Mesenteric fat pad (tissue), 1 donor: ENCODE data around the gene AGTRAP. TPM values are rescaled to one million over a fixed set of nuclear protein-coding genes. Genes with fewer than 3 reads are reported as not detected.

Experiments used
- DNase-seq: peaks from one replicate; pipeline ENCODE4 v3.0.0-alpha.2; 2020; ENCODE audit warnings: low spot score
- total RNA-seq: library from RNA; stranded (reverse); fragmentation: NEBNext Ultra II Directional; extraction: Animal tissue kit (Norgen Biotek cat#: 25700); gene quantifications from one replicate; pipeline ENCODE4 v1.2.1, GENCODE V29; 2021
- donor health status: DM: yes; HTN: yes; CAD: no.

AGTRAP gene
- total RNA-seq, 1 donor from 2014 or later, result 39.8 TPM

DNA sequence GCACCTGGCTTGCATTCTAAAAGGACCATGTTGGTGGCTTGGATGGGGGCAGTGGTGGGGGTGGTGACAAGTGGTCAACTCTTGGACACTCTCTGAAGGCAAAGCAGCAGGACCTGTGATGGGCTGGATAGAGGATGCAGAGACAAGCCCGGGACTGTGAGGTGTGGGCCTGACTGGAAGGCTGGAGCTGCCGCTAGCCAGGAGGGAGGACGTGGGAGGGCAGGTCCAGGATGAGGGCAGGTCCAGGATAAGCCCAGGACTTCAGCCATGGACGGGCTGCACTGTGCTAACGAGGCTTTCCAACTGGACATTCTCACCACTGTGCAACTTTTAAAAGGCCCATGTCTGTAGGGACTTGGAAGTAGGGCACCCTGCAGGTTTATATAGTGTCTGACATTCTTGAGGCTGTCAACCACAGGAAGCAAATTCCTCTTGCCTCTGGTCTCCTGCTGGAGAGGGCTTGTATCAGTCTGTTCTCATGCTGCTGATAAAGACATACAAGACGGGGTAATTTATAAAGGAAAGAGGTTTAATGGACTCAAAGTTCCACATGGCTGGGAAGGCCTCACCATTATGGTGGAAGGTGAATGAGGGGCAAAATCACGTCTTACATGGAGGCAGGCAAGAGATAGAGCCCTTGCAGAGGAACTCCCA, 17.7 kb downstream of the AGTRAP start:
- no peak for DNase-seq

DNA sequence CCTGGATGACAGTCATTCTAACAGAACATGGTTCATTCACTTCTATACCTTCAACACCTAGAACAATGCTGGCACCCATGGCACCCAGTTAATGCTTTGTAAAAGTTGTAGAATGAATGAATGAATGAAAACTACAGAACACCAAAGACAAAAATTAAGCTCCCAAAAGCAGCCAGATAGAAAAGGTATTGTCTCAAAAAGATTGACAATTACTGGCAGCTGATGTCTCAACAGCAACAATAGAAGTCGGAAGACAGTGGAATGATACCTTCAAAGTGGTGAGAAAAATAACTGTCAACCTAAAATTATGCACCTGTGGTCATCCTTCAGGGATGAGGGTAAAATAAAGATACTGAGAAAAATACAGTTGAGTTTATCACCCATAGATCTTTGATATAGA, 21.1 kb downstream of the AGTRAP start:
- DNase-seq, result no peak

GRCh38 chr1:11759791-11760190, 23.9 kb downstream of the AGTRAP start:
- no peak for DNase-seq

DNA sequence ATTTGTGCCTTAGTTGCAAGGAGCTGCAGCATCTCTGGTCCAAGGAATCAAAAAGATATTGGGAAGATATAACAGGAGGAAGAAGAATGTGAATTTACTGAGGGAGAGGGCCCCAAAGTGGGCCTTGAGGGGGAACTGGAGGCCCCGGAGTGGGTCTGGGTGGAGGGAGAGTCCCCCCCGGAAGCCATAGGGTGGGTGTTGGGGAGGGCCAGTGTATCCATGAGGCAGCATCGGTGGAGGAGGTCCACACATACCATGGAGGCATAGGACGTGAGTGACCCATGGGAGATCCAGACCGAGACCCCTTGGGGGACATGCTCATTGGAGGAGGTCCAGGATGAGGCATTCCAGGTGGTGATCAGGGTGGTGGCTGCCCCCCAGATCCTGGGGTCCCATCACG, 25.3 kb downstream of the AGTRAP start:
- DNase-seq, result no peak

DNA sequence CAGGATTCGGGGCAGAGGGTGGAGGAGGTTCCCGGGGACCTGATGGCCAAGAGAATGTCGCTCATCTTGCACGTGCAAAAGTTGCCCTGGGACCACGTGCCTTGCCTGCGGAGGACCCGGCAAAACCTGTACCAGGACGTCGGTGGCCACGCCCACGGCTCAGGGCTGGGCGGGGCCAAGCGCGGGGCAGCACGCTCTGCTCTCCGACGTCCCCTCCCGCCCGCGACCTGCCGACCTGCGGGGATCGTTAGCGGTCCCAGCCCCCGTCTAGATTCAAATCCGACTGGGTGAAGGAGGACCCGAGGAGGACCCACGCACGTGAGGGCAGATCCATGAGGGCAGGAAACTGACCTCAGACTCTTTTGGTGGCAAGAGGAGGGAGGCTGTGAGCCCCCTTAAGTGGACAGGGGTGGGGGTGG, 26.1 kb downstream of the AGTRAP start, which contains the start of gene C1orf167:
TSS of gene C1orf167 (plus strand) at position 206 of the 419 bp plus-strand sequence. CDS start 2,208 bp downstream, outside the sequence.
- no peak for DNase-seq

DNA sequence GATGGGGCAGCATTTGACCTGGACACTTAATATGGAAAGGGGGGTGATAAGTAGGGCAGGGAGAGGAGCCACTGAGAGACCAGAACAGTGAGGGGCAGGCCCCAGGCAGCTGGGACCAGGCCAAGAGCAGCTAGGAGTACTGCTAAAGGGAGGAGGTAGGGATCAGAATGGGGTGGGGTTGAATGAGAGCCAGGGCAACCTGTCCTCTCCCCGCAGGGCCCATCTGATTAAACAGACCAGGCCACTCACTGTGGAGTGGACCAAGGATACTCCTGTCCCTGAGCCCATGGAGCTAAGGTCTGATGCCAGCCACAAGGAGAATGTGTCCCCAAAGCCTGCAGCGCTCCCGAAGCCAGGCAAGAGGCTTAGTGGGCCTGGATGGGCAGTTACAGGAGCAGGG, 28.2 kb downstream of the AGTRAP start:
- no peak for DNase-seq

- no peak for DNase-seq
These were observed 28.6 kb downstream of the AGTRAP start for GRCh38 chr1:11764519-11764918.

- no peak for DNase-seq
These were observed 29.9 kb downstream of the AGTRAP start for GRCh38 chr1:11765661-11766428.

GRCh38 chr1:11766429-11766776, 30.5 kb downstream of the AGTRAP start:
- no peak for DNase-seq

DNA sequence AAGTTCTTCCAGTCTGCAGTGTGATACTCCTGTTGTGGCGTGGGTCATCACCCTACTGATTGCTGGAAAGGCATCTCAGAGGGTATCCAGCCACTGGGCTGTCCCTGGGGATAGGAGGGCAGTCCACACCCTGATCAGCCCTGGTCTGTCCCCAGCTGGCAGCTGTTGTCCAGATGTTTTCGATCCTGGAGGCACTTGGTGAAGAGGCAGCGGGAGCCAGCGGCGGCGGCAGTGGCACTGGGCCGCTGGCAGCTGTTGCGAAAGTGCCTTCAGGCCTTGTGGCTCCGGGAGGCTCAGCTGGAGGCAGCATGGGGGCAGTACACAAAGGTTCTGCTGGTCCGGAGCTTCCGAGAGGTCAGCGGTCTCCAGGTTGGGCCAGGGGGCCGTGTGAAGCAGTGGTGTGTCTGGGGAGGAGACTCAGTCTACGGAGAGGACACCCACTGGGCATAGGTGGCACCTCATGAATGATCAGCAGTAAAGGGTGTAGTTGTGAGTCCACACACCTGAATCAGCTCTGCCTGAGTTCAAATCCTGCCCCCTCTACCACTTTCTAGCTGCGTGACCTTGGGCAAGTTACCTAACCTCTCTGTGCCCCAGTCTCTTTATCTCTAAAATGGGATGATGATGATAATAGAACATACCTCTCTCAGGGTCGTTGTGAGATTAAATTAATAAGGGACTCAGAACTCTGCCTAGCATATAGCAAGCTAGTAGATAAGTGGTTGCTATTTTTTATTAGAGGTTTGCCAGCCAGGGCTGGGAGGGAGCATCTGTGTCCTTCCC, 32.2 kb downstream of the AGTRAP start:
- DNase-seq, result no peak

DNA sequence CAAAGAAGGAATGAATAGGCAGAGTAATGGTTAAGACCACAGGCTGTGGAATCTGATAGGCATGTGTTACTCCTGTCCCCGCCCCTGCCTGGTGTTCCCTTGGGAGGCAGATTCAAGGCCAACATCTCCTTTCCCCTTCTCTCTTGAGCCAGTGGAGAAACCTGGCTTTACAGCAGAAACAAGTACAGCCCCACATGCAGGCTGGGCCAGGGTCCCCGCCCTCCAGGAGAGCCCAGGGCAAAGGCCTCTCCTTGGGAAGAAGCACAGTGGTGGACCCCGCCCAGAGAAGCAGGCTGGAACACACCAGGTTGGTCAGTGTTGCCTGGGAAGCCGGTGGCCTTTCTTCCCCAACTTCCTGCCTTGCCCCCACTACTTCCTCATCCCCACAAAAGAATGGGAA, 32.9 kb downstream of the AGTRAP start:
- no peak for DNase-seq

DNA sequence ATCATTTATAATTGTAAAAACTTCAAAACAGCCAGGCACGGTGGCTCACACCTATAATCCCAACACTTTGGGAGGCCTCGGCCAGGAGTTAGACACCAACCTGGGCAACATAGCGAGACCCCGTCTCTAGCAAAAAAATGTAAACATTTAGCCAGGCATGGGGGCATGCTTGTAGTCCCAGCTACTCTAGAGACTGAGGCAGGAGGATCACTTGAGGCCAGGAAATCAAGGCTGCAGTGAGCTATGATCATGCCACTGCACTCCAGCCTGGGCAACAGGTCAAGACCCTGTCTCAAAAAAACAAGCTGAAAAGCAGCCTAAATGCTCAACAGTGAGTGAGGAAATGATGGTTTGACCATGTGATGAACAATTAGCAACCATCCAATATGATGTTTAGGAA, 33.3 kb downstream of the AGTRAP start:
- no peak for DNase-seq

DNA sequence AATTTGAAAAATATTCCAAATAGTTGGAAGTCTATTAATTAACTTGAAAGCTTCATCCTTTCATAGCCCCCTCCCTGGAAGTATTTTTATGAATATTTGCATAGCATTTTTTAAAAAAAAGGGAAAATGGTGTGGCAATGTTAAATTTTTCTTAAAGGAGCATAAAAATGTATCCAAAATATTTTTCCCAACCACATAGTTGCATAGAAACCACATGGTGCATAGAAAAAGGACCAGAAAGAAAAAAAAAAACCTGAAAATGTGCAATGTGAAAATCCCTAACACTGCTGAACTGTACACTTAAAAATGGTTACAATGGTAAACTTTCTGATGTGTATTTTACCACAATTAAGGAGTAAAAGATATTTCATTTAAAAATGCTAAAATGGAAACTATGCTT, 34.1 kb downstream of the AGTRAP start:
- DNase-seq, result no peak

- DNase-seq, result no peak
These were observed 35.6 kb downstream of the AGTRAP start for GRCh38 chr1:11771481-11772043.

- DNase-seq, result no peak
These were observed 36.5 kb downstream of the AGTRAP start for GRCh38 chr1:11772458-11772857.

DNA sequence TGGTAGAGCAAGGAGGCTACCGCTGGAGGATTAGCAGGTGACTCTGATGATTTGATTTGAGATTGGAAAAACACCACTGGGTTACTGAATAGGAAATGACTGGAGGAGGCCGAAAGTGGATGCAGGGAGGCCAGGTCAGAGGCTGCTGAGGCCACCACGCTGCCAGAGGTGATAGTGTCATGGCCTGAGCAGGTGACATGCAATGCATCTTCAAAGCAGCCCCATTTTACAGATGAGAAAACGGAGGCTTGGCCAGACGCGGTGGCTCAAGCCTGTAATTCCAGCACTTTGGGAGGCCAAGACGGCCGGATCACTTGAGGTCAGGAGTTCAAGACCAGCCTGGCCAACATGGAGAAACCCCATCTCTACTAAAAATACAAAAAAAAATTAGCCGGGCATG, 38.8 kb downstream of the AGTRAP start:
- no peak for DNase-seq

DNA sequence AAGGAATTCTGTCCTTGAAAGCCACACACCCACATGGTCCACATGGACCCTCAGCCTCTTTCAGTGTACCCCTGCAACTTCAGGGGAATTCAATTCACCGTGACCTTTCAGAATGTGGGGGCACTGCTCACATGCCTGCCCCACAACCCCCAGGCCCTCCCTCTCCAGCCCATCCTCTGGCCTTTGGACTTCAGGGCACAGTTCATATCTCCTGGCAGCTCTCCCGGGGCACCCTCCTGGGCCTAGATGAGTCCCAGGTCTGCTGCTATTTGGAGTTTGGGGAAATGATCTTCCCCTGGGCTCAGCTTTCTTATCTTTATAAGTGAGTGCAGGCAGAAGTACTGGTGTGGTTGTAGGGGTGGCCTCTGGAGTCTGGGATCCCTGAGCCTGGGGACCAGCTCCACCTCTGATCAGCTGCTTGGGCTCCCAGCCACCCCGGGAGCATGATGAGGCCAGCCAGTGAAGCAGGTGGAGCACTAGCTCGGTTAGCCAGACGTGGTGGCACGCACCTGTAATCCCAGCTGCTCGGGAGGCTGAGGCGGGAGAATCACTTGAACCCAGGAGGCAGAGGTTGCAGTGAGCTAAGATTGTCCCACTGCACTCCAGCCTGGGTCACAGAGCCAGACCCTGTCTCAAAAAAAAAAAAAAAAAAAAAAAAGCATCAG, 41.9 kb downstream of the AGTRAP start:
- DNase-seq, result no peak

DNA sequence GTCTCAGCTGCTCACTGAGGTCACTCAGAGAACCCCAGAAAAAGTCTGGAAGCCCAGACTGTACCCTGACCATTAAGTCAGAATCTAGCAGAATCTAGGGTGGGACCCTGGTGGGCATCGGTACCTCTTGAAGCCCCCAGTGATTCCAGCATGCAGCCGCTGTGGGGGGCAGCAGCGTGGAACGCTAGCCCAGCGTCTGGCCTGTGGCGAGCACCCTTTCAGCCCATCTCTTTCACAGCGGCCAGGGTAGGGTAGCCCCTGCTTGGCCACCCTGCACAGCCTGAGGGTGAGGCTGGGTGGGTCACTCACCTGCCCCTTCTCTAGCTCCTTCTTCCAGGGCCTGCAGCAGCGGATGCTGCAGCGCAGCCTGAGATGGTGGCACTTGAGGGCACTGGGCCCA, 42.4 kb downstream of the AGTRAP start:
- DNase-seq, result no peak

DNA sequence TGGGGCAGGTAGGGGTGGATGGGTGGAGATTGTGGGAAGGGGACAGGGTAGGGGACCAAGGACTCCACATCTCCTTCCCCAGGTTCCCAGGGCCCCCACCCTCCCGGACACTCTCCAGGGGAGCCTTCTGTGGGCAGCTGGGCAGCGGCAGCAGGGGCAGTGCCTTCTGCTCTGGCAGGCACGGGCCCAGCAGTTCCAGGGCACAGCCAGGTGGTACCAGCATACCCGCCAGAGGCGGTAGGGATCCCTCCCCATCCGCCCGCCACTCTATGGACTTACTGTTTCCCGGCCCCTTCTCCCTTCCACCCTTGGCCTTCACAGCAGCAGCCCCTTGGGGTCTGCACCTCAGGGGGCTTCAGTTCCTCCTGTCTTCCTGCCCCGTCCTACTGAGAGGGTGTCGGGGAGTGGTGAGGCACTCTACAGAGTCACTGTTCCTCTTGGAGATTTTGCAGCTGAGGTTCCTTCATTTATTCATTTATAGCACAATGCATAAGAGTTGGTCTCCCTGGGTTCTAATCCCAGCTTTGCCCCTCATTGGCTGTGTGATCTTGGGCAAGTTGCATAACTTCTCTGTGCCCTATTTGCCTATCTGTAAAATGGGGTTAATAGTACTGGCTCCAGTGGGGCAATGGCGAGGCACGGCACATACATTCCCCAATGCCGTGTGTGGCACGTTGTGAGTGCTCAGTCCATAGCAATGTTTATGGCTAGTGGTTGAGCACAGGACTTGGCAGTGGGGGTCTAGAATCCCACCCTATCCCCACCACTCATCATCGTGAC, 43.1 kb downstream of the AGTRAP start:
- no peak for DNase-seq

GRCh38 chr1:11779715-11780379, 43.9 kb downstream of the AGTRAP start:
- no peak for DNase-seq
